Glutamatergic neuron (in vitro differentiated cells): ENCODE results near the gene GPR173. TPM values are rescaled to one million over a fixed set of nuclear protein-coding genes. Genes with fewer than 3 reads are reported as not detected.

Experiments
- DNase-seq: peaks from one replicate; pipeline ENCODE4 v3.0.0; 2022
- H3K27ac Mint-ChIP-seq: one replicate; pipeline ENCODE4 v1.8.0; 2020; ENCODE audit warnings: mild to moderate bottlenecking, mixed read lengths, inconsistent platforms; ENCODE audit not compliant: unreplicated experiment
- H3K27me3 Mint-ChIP-seq: one replicate; pipeline ENCODE4 v1.8.0; 2020; ENCODE audit warnings: mild to moderate bottlenecking, moderate library complexity, mixed read lengths, inconsistent platforms; ENCODE audit not compliant: unreplicated experiment
- H3K36me3 Mint-ChIP-seq: one replicate; pipeline ENCODE4 v1.8.0; 2020; ENCODE audit warnings: mild to moderate bottlenecking, mixed read lengths, inconsistent platforms; ENCODE audit not compliant: unreplicated experiment
- H3K4me1 Mint-ChIP-seq: one replicate; pipeline ENCODE4 v1.8.0; 2020; ENCODE audit warnings: mild to moderate bottlenecking, low read depth, mixed read lengths, inconsistent platforms; ENCODE audit not compliant: unreplicated experiment
- H3K4me3 Mint-ChIP-seq: one replicate; pipeline ENCODE4 v1.8.0; 2020; ENCODE audit warnings: mild to moderate bottlenecking, mixed read lengths, inconsistent platforms; ENCODE audit not compliant: unreplicated experiment
- H3K9me3 Mint-ChIP-seq: one replicate; pipeline ENCODE4 v1.8.0; 2020; ENCODE audit warnings: mild to moderate bottlenecking, moderate library complexity, mixed read lengths, inconsistent platforms; ENCODE audit not compliant: unreplicated experiment
- CTCF ChIP-seq: fragments of 200-600 bp; sonication (generic); IDR thresholded peaks from one replicate; pipeline ENCODE4 v1.5.0; 2021; ENCODE audit not compliant: partially characterized antibody, unreplicated experiment
- total RNA-seq: library from RNA; stranded (reverse); fragmentation: NEBNext Ultra II Directional; extraction: Animal tissue kit (Norgen Biotek cat#: 25700); gene quantifications from one replicate; pipeline ENCODE4 v1.2.1, GENCODE V29; 2021; ENCODE audit not compliant: unreplicated experiment

Gene GPR173
- total RNA-seq, 1 donor from 2014 or later, result 85.3 TPM

DNA sequence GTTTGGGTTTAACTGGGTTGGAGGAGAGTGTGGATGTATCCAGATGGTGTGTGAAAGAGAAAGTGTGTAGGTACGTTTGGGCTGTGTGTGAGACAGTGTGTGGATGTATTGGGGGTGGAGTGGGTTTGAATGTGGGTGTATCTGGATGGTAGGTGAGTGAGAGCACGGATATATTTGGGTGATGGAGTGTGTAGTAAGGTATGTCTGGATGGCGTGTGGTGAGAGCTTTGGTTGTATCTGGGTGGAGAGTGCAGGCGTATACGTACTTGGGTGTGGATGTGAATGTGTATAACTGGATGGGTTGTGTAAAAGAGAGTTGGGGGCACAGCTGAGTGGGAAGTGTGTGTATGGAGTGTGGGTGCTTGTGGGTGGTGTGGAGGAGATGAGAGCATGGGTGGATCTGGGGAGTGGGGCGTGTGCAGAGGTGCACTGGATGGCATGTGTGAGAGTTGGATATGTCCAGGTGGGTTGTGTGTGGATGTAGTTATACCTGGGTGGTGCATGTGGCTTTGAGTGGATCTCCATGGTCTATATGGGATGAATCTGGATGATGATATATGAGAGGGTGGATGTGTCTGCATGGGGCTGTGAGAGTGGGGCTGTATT lies 6.8 kb downstream of the GPR173 start:
- no peak overlapping the region for H3K27ac Mint-ChIP-seq
- H3K4me3 Mint-ChIP-seq, result no peak overlapping the region
- TF ChIP-seq CTCF, result no peak
- no peak for DNase-seq
- no peaks in the 10 kb centered on the region for H3K9me3 Mint-ChIP-seq
- H3K27me3 Mint-ChIP-seq, result no peaks in the 10 kb centered on the region
- peaks cover 5% of the 10 kb centered on the region for H3K4me1 Mint-ChIP-seq
- no peaks in the 10 kb centered on the region for H3K36me3 Mint-ChIP-seq

- no peak for DNase-seq
- Mint-ChIP-seq H3K4me1 (peaks cover 5% of the 10 kb centered on the region), H3K4me3 (no peak overlapping the region), H3K36me3 (no peaks in the 10 kb centered on the region), H3K27me3 (no peaks in the 10 kb centered on the region), H3K9me3 (no peaks in the 10 kb centered on the region), H3K27ac (no peak overlapping the region)
- no peak for TF ChIP-seq CTCF
Measured at GRCh38 chrX:53056292-53056691, 7.7 kb downstream of the GPR173 start.

DNA sequence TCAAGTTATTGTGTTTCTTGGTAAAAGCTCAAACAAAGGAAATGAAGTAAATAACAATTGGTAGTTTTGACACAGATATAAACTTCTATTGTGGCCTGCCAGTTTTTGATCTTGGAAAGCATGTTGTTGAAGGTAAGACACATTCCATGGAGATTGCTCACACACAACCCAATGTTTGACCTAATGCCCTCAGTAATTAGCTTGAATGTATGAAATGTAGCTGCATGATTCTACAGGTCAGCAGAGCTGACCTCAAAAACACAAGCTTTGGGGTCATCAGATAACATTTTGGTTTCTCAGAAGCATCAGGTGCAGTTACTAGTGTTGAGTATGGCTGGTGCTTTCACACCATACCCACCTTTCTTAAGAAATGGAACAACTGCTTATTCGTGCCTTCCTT lies 16.5 kb downstream of the GPR173 start:
- no peak for TF ChIP-seq CTCF
- peaks cover 10% of the 10 kb centered on the region for H3K4me1 Mint-ChIP-seq

GRCh38 chrX:53071064-53071463 lies 22.5 kb downstream of the GPR173 start:
- H3K27ac Mint-ChIP-seq, result no peak overlapping the region
- peaks cover 3% of the 10 kb centered on the region for H3K27me3 Mint-ChIP-seq
- DNase-seq, result no peak
- H3K4me3 Mint-ChIP-seq, result no peak overlapping the region
- TF ChIP-seq CTCF, result no peak
- H3K9me3 Mint-ChIP-seq, result peaks cover 6% of the 10 kb centered on the region
- no peaks in the 10 kb centered on the region for H3K36me3 Mint-ChIP-seq
- H3K4me1 Mint-ChIP-seq, result peaks cover 10% of the 10 kb centered on the region

More for the DNA sequence above, 16.5 kb downstream of the GPR173 start:
- Mint-ChIP-seq H3K9me3 (peaks cover 2% of the 10 kb centered on the region), H3K27ac (no peak overlapping the region), H3K36me3 (no peaks in the 10 kb centered on the region), H3K4me3 (no peak overlapping the region), H3K27me3 (no peaks in the 10 kb centered on the region)
- no peak for DNase-seq

- Mint-ChIP-seq H3K4me3 (peak overlapping the region; percentile 83), H3K9me3 (peaks cover 9% of the 10 kb centered on the region), H3K27ac (peak overlapping the region; percentile 92), H3K36me3 (no peaks in the 10 kb centered on the region), H3K4me1 (peaks cover 10% of the 10 kb centered on the region), H3K27me3 (peaks cover 5% of the 10 kb centered on the region)
- peak; percentile 35 for DNase-seq
- TF ChIP-seq CTCF, result peak; percentile 53
Measured at GRCh38 chrX:53071604-53072417, 23.2 kb downstream of the GPR173 start.
